Measurements from ENCODE around the gene CIB2. TPM values are rescaled to one million over a fixed set of nuclear protein-coding genes. Genes with fewer than 3 reads are reported as not detected.

CIB2 gene
- total RNA-seq, 1 experiment from 2014 or later: 5.8 TPM

DNA sequence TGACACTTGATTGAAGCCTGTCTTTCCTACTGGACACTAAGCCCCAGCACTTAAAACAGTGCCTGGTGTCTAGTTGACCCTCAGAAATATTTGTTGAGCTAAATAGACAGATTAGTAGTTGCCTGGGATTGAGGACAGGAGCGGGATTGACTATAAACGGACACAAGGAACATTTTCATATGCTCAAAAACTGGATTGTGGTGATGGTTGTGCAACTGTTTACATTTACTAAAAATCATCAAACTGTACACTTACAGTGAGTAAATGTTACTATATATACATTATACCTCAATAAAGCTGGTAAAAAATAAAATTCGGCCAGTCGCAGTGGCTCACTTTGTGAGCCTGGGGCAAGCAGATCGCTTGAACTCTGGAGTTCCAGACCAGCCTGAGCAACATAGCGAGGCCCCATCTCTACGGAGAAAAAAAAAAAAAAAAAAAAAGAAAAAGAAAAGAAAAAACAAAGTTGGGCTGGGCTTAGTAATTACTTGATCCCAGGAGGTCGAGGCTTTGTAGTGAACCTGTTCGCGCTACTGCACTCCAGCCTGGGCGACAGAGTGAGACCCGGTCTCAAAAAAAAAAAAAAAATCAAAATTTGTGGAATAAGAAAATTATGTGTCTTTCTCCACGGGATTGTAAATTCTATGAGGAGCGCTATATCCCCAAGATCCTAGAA is 17.3 kb upstream of the CIB2 start:
- H3K4me1 ChIP-seq (replicated peaks; ENCODE audit: insufficient read depth): peaks cover 20% of the 10 kb centered on the region
- H3F3A ChIP-seq (ENCODE audit: insufficient read depth, low read depth): peaks cover 12% of the 10 kb centered on the region; the same call in 1 of the 2 replicates
- H3K27me3 ChIP-seq (ENCODE audit: insufficient read depth, low read depth): no peaks in the 10 kb centered on the region
- peak overlapping the region; percentile 95 for H2AFZ ChIP-seq
- no peaks in the 10 kb centered on the region for H3K9me3 ChIP-seq (ENCODE audit: insufficient read depth, low read depth)
- TSS peak; percentile 89 for BruUV-seq (replicated peaks)
- CTCF ChIA-PET: interaction anchor here (0.8 to 0.9 kb wide), 2 partner anchors 17 to 151 kb away, joined by 3 to 4 read pairs; partner anchors contain the start of genes CIB2 and SKIC8
- POLR2A ChIA-PET (ENCODE audit: unreplicated experiment): interaction anchor here (0.7 kb wide), 1 partner anchor 83 kb away, joined by 5 read pairs; no protein-coding TSS in a partner anchor
- intact Hi-C loops (cut with micrococcal nuclease; ENCODE audit: unreplicated experiment): loop anchor here (1.0 kb wide), 1 partner anchor 14 kb away; no protein-coding TSS in a partner anchor
- peaks cover 29% of the 10 kb centered on the region for H3K79me2 ChIP-seq (ENCODE audit: low read depth)
- H3K36me3 ChIP-seq (ENCODE audit: low read depth): no peaks in the 10 kb centered on the region
- H3K4me2 ChIP-seq: peak overlapping the region; percentile 93
- peak in 1 of 2 experiments; percentile 2 for DNase-seq
- H4K20me1 ChIP-seq (ENCODE audit: insufficient read depth): 0 out of 2 replicates have a peak, but pooled peaks cover 5% of the 10 kb centered on the region
- peak overlapping the region; percentile 52 for H3K27ac ChIP-seq
- no peak for TF ChIP-seq EZH2 (IDR thresholded peaks at IDR 0.05; ENCODE audit: low read depth)
- TF ChIP-seq, protein P1, sequence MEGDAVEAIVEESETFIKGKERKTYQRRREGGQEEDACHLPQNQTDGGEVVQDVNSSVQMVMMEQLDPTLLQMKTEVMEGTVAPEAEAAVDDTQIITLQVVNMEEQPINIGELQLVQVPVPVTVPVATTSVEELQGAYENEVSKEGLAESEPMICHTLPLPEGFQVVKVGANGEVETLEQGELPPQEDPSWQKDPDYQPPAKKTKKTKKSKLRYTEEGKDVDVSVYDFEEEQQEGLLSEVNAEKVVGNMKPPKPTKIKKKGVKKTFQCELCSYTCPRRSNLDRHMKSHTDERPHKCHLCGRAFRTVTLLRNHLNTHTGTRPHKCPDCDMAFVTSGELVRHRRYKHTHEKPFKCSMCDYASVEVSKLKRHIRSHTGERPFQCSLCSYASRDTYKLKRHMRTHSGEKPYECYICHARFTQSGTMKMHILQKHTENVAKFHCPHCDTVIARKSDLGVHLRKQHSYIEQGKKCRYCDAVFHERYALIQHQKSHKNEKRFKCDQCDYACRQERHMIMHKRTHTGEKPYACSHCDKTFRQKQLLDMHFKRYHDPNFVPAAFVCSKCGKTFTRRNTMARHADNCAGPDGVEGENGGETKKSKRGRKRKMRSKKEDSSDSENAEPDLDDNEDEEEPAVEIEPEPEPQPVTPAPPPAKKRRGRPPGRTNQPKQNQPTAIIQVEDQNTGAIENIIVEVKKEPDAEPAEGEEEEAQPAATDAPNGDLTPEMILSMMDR (conservative IDR thresholded peaks at IDR 0.05): no peak
- H3K4me3 ChIP-seq: peak overlapping the region; percentile 90
- no peaks in the 10 kb centered on the region for H3K9me2 ChIP-seq (ENCODE audit: insufficient read depth)

DNA sequence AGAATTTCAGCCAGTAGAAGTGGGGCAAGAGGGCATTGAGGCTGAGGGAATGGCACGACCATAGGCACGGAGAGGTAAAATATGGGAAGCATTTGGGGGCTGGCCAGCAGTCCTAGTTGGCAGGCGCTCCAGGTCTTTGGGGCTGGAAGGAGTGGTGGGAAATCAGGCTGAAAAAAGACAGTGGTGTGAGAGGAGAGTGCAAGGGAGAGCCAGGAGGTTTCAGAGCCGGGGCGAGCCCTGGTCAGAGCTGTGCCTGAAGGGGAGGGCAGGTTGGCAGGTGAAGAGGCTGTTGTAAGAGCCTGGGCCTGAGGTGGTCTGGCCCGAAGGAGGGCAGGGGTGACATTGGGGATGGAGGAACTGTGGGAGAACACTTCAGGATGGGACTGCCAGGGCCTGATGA is 16.3 kb upstream of the CIB2 start:
- no peaks in the 10 kb centered on the region for H3K9me3 ChIP-seq (ENCODE audit: insufficient read depth, low read depth)
- peaks cover 20% of the 10 kb centered on the region for H3K4me1 ChIP-seq (replicated peaks; ENCODE audit: insufficient read depth)
- no peak overlapping the region for H3K27ac ChIP-seq
- no peak overlapping the region for H3K4me3 ChIP-seq
- H3K27me3 ChIP-seq (ENCODE audit: insufficient read depth, low read depth): no peaks in the 10 kb centered on the region
- no peaks in the 10 kb centered on the region for H3K9me2 ChIP-seq (ENCODE audit: insufficient read depth)
- TF ChIP-seq, protein P1 (conservative IDR thresholded peaks at IDR 0.05): no peak
- no peak for TF ChIP-seq EZH2 (IDR thresholded peaks at IDR 0.05; ENCODE audit: low read depth)
- POLR2A ChIA-PET (ENCODE audit: unreplicated experiment): interaction anchor here (0.6 kb wide), 1 partner anchor 8 kb away, joined by 5 read pairs; no protein-coding TSS in a partner anchor
- peaks cover 23% of the 10 kb centered on the region for H3K79me2 ChIP-seq (ENCODE audit: low read depth)
- intact Hi-C loops (cut with micrococcal nuclease; ENCODE audit: unreplicated experiment): no loop called here
- no peak for DNase-seq
- no peak overlapping the region for H3K4me2 ChIP-seq
- no peak overlapping the region for H2AFZ ChIP-seq
- CTCF ChIA-PET: interaction anchor here (0.8 kb wide), 1 partner anchor 16 kb away, joined by 3 read pairs; the partner anchor contains the start of gene CIB2
- H3F3A ChIP-seq (ENCODE audit: insufficient read depth, low read depth): peaks cover 12% of the 10 kb centered on the region; the same call in 1 of the 2 replicates
- no peaks in the 10 kb centered on the region for H3K36me3 ChIP-seq (ENCODE audit: low read depth)
- no TSS peak for BruUV-seq (replicated peaks)
- H4K20me1 ChIP-seq (ENCODE audit: insufficient read depth): 0 out of 2 replicates have a peak, but pooled peaks cover under 1% of the 10 kb centered on the region

DNA sequence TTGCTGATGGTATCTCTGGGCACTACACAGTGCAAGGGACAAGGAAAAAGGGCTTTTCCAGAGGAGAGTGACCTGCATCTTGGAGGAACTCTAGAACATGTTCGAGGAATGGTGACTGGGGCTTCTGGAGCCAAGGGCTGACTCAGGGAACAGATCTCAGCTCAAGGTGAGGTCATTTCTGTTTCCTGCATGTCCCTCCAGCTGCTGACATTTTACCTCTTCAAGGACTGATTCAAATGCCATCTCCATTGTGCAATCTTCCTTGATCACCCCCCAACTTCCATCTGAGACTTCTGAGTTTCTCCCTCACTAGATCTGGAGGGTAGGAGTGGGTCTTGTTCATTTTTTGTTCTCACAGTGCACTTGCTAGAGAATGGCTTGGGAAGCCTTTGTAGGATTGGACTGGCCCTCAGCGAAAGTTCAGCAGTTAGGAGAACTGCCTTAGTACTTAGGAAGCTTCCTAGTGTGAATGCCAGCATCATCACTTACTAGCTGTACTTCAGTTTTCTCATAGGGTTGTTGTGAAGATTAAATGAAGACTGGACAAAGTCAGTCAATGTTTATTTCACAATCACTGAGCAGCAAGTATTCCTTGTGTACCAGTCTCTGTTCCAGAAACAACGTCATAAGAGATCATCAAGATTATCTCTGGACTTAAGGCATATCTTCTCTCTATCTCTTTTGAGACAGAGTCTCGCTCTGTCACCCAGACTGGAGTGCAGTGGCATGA is 15.3 kb upstream of the CIB2 start:
- Histone ChIP-seq H3F3A (ENCODE audit: insufficient read depth, low read depth) (peaks cover 12% of the 10 kb centered on the region; the same call in 1 of the 2 replicates), H3K9me2 (ENCODE audit: insufficient read depth) (no peaks in the 10 kb centered on the region), H3K9me3 (ENCODE audit: insufficient read depth, low read depth) (no peaks in the 10 kb centered on the region), H3K79me2 (ENCODE audit: low read depth) (peaks cover 21% of the 10 kb centered on the region), H3K27me3 (ENCODE audit: insufficient read depth, low read depth) (no peaks in the 10 kb centered on the region), H3K4me1 (replicated peaks; ENCODE audit: insufficient read depth) (peaks cover 20% of the 10 kb centered on the region), H3K27ac (no peak overlapping the region), H4K20me1 (ENCODE audit: insufficient read depth) (no peaks in the 10 kb centered on the region), H2AFZ (no peak overlapping the region), H3K36me3 (ENCODE audit: low read depth) (no peaks in the 10 kb centered on the region), H3K4me2 (no peak overlapping the region), H3K4me3 (no peak overlapping the region)
- DNase-seq: no peak
- no TSS peak for BruUV-seq (replicated peaks)
- ChIA-PET POLR2A (ENCODE audit: unreplicated experiment) (no interaction called here), CTCF (no interaction called here)
- no peak for TF ChIP-seq EZH2 (IDR thresholded peaks at IDR 0.05; ENCODE audit: low read depth)
- TF ChIP-seq, protein P1 (conservative IDR thresholded peaks at IDR 0.05): no peak
- intact Hi-C loops (cut with micrococcal nuclease; ENCODE audit: unreplicated experiment): no loop called here

Data from PC-9 (cell line).